Liver (tissue), 9 donors: Measurements from ENCODE around the gene DESI1. TPM values are rescaled to one million over a fixed set of nuclear protein-coding genes. Genes with fewer than 3 reads are reported as not detected.

Experiments used
- DNase-seq: peaks from one replicate; pipeline ENCODE4 v3.0.0-alpha.2; 2017; ENCODE audit warnings: low spot score
- H3K27ac ChIP-seq, 2 donors: one replicate each; pipeline ENCODE4 v1.7.0; 2013; ENCODE audit warnings: inconsistent platforms in 2 of 2, low read length in 2 of 2, control low read depth in 1 of 2, low read depth in 1 of 2, mild to moderate bottlenecking in 1 of 2
- H3K27me3 ChIP-seq, 4 donors: one replicate each; pipeline versions ENCODE4 v1.6.1 to v1.7.0; 2013; ENCODE audit warnings: low read length in 3 of 4, inconsistent platforms in 1 of 4, mild to moderate bottlenecking in 1 of 4, moderate library complexity in 1 of 4; ENCODE audit not compliant: control insufficient read depth in 4 of 4, insufficient read depth in 4 of 4
- H3K36me3 ChIP-seq, 4 donors: one replicate each; pipeline versions ENCODE4 v1.6.1 to v1.7.0; 2013; ENCODE audit warnings: low read length in 3 of 4, mild to moderate bottlenecking in 3 of 4, low read depth in 1 of 4, moderate library complexity in 1 of 4; ENCODE audit not compliant: control insufficient read depth in 4 of 4, insufficient read depth in 3 of 4
- H3K4me1 ChIP-seq, 4 donors: one replicate each; pipeline versions ENCODE4 v1.6.1 to v1.7.0; 2013; ENCODE audit warnings: low read length in 3 of 4, mild to moderate bottlenecking in 3 of 4, moderate library complexity in 1 of 4; ENCODE audit not compliant: control insufficient read depth in 4 of 4, insufficient read depth in 4 of 4
- H3K4me3 ChIP-seq, 3 donors: one replicate each; pipeline versions ENCODE4 v1.6.1 to v1.7.0; 2013; ENCODE audit warnings: low read length in 3 of 3, control low read depth in 1 of 3, low read depth in 1 of 3, mild to moderate bottlenecking in 1 of 3
- H3K9ac ChIP-seq, 2 donors: one replicate each; pipeline ENCODE4 v1.7.0; 2013; ENCODE audit warnings: low read length in 2 of 2, mild to moderate bottlenecking in 2 of 2, moderate library complexity in 2 of 2, control low read depth in 1 of 2, low read depth in 1 of 2
- H3K9me3 ChIP-seq, 4 donors: one replicate each; pipeline versions ENCODE4 v1.6.1 to v1.7.0; 2013; ENCODE audit warnings: low read length in 3 of 4; ENCODE audit not compliant: control insufficient read depth in 4 of 4
- CTCF ChIP-seq: fragments of 150-350 bp; IDR thresholded peaks from 2 replicates; pipeline ENCODE4 v1.5.1; 2017; ENCODE audit warnings: improper control_type of control experiment, low read depth, low read length; ENCODE audit not compliant: missing input control
- EGR1 ChIP-seq, 2 donors: IDR thresholded peaks; 2 replicates each; pipeline ENCODE4 v1.6.1; 2016 to 2018; ENCODE audit warnings: antibody characterized with exemption in 2 of 2, low read depth in 2 of 2
- FOXA1 ChIP-seq: IDR thresholded peaks from 2 replicates; pipeline ENCODE4 v1.6.1; 2016; ENCODE audit warnings: antibody characterized with exemption
- FOXA2 ChIP-seq: IDR thresholded peaks from 2 replicates; pipeline ENCODE4 v1.6.1; 2016; ENCODE audit warnings: antibody characterized with exemption
- GABPA ChIP-seq, 2 donors: IDR thresholded peaks in 1 of 2; conservative IDR thresholded peaks in 1 of 2; 2 replicates each; pipeline ENCODE4 v1.6.1; 2016; ENCODE audit warnings: antibody characterized with exemption in 2 of 2, mild to moderate bottlenecking in 1 of 2, moderate library complexity in 1 of 2
- HNF4A ChIP-seq, 2 donors: conservative IDR thresholded peaks; 2 replicates each; pipeline ENCODE4 v1.6.1; 2016; ENCODE audit warnings: antibody characterized with exemption in 2 of 2, mild to moderate bottlenecking in 2 of 2
- HNF4G ChIP-seq: IDR thresholded peaks from 2 replicates; pipeline ENCODE4 v1.6.1; 2016; ENCODE audit warnings: antibody characterized with exemption
- JUND ChIP-seq, 2 donors: IDR thresholded peaks; 2 replicates each; pipeline ENCODE4 v1.6.1; 2016; ENCODE audit warnings: antibody characterized with exemption in 2 of 2
- RAD21 ChIP-seq, 2 donors: IDR thresholded peaks; 2 replicates each; pipeline ENCODE4 v1.6.1; 2016; ENCODE audit warnings: antibody characterized with exemption in 2 of 2, mild to moderate bottlenecking in 2 of 2
- REST ChIP-seq: IDR thresholded peaks from 2 replicates; pipeline ENCODE4 v1.6.1; 2016; ENCODE audit warnings: antibody characterized with exemption, mild to moderate bottlenecking
- RXRA ChIP-seq, 2 donors: IDR thresholded peaks; 2 replicates each; pipeline ENCODE4 v1.6.1; 2017 to 2018; ENCODE audit warnings: antibody characterized with exemption in 2 of 2, mild to moderate bottlenecking in 1 of 2
- TAF1 ChIP-seq: conservative IDR thresholded peaks from 2 replicates; pipeline ENCODE4 v1.6.1; 2016; ENCODE audit warnings: antibody characterized with exemption, mild to moderate bottlenecking
- YY1 ChIP-seq: IDR thresholded peaks from 2 replicates; pipeline ENCODE4 v1.6.1; 2016; ENCODE audit warnings: antibody characterized with exemption, mild to moderate bottlenecking
- ZBTB33 ChIP-seq: IDR thresholded peaks from 2 replicates; pipeline ENCODE4 v1.6.1; 2016; ENCODE audit warnings: antibody characterized with exemption
- WGBS: extraction: QIAGEN DNeasy Blood & Tissue Kit; methylation state at CpG from one replicate; pipeline ENCODE4 v1.1.7; 2013; 5-methylcytosine and 5-hydroxymethylcytosine counted together
- polyA plus RNA-seq, 2 donors: library from polyadenylated mRNA; stranded (reverse) in 1 of 2; unstranded in 1 of 2; fragments of 200-250 nt in 1 of 2; fragments of >200 nt in 1 of 2; fragmentation: Nextera tagmentation in 1 of 2; extraction: Ambion mirVana in 1 of 2; gene quantifications; one replicate each; pipeline versions ENCODE4 v1.2.1 to v1.2.3, GENCODE V29; 2013 to 2015
- total RNA-seq, 2 donors: library from RNA; depleted of rRNA; stranded (reverse); fragments of >200 nt; gene quantifications; one replicate each; pipeline ENCODE4 v1.2.3, GENCODE V29; 2014
- TF ChIP-seq, protein P1 (sequence below): IDR thresholded peaks from 2 replicates; pipeline ENCODE4 v1.6.1; 2016; ENCODE audit warnings: antibody characterized with exemption
- TF ChIP-seq, protein P2 (sequence below): IDR thresholded peaks from 2 replicates; pipeline ENCODE4 v1.6.1; 2016; ENCODE audit warnings: antibody characterized with exemption
- donor health status: healthy.
- donor health status: healthy.
- donor health status: healthy.
- donor health status: healthy.
- donor health status: healthy.

The DESI1 gene
- total and polyA plus RNA-seq, 4 donors = 16.4 to 102 (median 40.6) TPM

GRCh38 chr22:41579297-41579996 lies 41.4 kb downstream of the DESI1 start:
- H3K36me3 ChIP-seq = peaks cover 10 to 33% (median 24%) of the 10 kb centered on the region in 4 donors
- H3K9me3 ChIP-seq = no peaks in the 10 kb centered on the region
- H3K27me3 ChIP-seq = no peaks in the 10 kb centered on the region
- TF ChIP-seq FOXA1 = no peak
- TF ChIP-seq CTCF = no peak
- no peak for TF ChIP-seq GABPA (IDR thresholded peaks at IDR 0.05 in 1 of 2, conservative IDR thresholded peaks at IDR 0.05 in 1 of 2)
- TF ChIP-seq RXRA (IDR thresholded peaks at IDR 0.05) = no peak
- TF ChIP-seq TAF1 = no peak
- no peak for TF ChIP-seq HNF4A (conservative IDR thresholded peaks at IDR 0.05)
- TF ChIP-seq HNF4G = no peak
- no peak for TF ChIP-seq JUND (IDR thresholded peaks at IDR 0.05)
- TF ChIP-seq REST = no peak
- TF ChIP-seq, protein P1, sequence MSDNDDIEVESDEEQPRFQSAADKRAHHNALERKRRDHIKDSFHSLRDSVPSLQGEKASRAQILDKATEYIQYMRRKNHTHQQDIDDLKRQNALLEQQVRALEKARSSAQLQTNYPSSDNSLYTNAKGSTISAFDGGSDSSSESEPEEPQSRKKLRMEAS = no peak
- TF ChIP-seq, protein P2, sequence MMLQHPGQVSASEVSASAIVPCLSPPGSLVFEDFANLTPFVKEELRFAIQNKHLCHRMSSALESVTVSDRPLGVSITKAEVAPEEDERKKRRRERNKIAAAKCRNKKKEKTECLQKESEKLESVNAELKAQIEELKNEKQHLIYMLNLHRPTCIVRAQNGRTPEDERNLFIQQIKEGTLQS = no peak
- no peak for TF ChIP-seq ZBTB33
- TF ChIP-seq YY1 = no peak
- no peak for TF ChIP-seq FOXA2
- H3K4me1 ChIP-seq = no peaks in the 10 kb centered on the region
- 97% methylated on average over 12 of the region's 12 CpGs for WGBS
- no peak overlapping the region for H3K4me3 ChIP-seq
- DNase-seq = no peak
- no peak overlapping the region for H3K9ac ChIP-seq
- no peak overlapping the region for H3K27ac ChIP-seq

- Histone ChIP-seq H3K9me3 (no peaks in the 10 kb centered on the region), H3K4me3 (no peak overlapping the region), H3K9ac (no peak overlapping the region), H3K36me3 (peaks cover 10 to 28% (median 19%) of the 10 kb centered on the region in 4 donors), H3K27ac (no peak overlapping the region), H3K4me1 (no peaks in the 10 kb centered on the region), H3K27me3 (no peaks in the 10 kb centered on the region)
- TF ChIP-seq EGR1 (IDR thresholded peaks at IDR 0.05; ENCODE audit: low read depth in 2 of 2) = no peak
- TF ChIP-seq TAF1 = no peak
- TF ChIP-seq RAD21 (IDR thresholded peaks at IDR 0.05) = no peak
- TF ChIP-seq REST = no peak
- TF ChIP-seq HNF4G = no peak
- TF ChIP-seq, protein P2 = no peak
- TF ChIP-seq ZBTB33 = no peak
- 96% methylated on average over 9 of the region's 9 CpGs for WGBS
- DNase-seq = no peak
Observed at GRCh38 chr22:41578818-41579217, 42.0 kb downstream of the DESI1 start.
